ENCODE data around the gene CYP3A5. TPM values are rescaled to one million over a fixed set of nuclear protein-coding genes. Genes with fewer than 3 reads are reported as not detected.

Gene CYP3A5
- total and polyA plus RNA-seq, 10 of the 15 experiments (the other 5 are each of a cell fraction or from before 2014, with no cell fraction given), result 0.05 to 1.3 (median 0.09) TPM; not detected in 2

DNA sequence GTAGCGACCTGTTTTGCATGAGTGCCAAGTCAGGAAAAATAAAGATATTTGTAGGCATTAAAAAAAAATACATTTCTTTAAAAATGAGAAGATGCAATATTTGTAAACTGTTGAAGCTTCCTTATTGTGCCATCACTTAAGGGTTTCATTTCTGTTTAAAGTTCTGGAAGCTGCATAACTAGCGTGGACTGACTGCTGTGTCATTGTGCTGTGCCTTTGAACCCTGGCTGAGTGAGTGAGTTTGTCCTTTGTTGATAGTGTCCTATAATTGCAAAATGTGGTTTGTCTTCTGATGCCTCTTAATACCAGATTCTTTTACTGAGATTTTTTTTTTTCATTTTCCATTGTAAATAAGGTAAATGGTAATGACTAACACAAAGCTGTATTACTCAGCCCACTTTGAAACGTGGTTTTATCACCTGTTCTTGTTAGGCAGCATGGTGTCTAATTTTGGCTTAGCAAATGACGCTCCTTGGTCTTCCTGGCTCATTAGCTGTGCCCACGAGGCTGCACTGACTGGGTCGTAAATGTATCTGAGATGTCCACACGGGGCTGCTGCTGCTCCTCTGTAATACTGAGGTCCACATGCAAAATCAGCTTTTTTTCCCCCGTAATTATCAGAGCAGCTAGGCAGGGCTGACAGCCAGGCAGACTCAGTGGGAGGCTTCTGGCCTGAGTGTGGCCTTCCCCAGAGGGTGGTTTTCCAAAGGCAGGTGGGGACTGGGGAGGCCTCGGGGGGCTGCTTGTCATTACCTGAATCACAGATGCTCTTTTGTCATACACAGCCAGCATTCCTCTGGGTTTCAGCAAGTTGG lies 48.3 kb downstream of the CYP3A5 start:
- TSS peak; percentile 4 for BruUV-seq (replicated peaks)
- CTCF ChIA-PET, result interaction anchor here (0.8 to 1.1 kb wide), 4 partner anchors 16 to 287 kb away, joined by 3 to 5 read pairs (median 4); no protein-coding TSS in a partner anchor

More for the DNA sequence above, 48.3 kb downstream of the CYP3A5 start:
- RAD21 ChIA-PET (ENCODE audit: unreplicated experiment), result interaction anchor here (0.7 to 1.4 kb wide), 3 partner anchors 207 to 342 kb away, joined by 3 read pairs; no protein-coding TSS in a partner anchor
- SMC1A ChIA-PET (ENCODE audit: uncharacterized antibody, unreplicated experiment), result interaction anchor here (0.7 to 1.4 kb wide), 5 partner anchors 10 to 359 kb away, joined by 3 to 6 read pairs (median 3); no protein-coding TSS in a partner anchor
- Histone ChIP-seq H3K9me3 (replicated peaks; ENCODE audit: control insufficient read depth, insufficient read depth, low read length) (no peaks in the 10 kb centered on the region), H4K20me1 (ENCODE audit: control insufficient read depth, insufficient read depth) (no peaks in the 10 kb centered on the region), H3K4me2 (ENCODE audit: control insufficient read depth, insufficient read depth) (no peak overlapping the region), H3K79me2 (ENCODE audit: control insufficient read depth, insufficient read depth, low read length) (no peaks in the 10 kb centered on the region), H3K36me3 (ENCODE audit: control insufficient read depth in 2 of 2, insufficient read depth in 2 of 2, low read length in 1 of 2) (peaks cover 15 to 28% of the 10 kb centered on the region in 2 experiments; a peak in 3 of 4 replicates), H2AFZ (ENCODE audit: control insufficient read depth, low read depth, low read length) (no peak overlapping the region), H3K9ac (ENCODE audit: control insufficient read depth, insufficient read depth, low read length) (no peak overlapping the region), H3K4me1 (ENCODE audit: control insufficient read depth, insufficient read depth, low read length) (no peaks in the 10 kb centered on the region), H3K27ac (ENCODE audit: control insufficient read depth, insufficient read depth) (no peak overlapping the region), H3K4me3 (no peak overlapping the region), H3K27me3 (replicated peaks in 1 of 2; ENCODE audit: control insufficient read depth in 2 of 2, insufficient read depth in 2 of 2, low read length in 1 of 2) (no peaks in the 10 kb centered on the region)
- in situ Hi-C loops (cut with MboI), result no loop called here
- WGBS (ENCODE audit: insufficient coverage, insufficient replicate concordance, low lambda C conversion rate, missing lambda C conversion rate), result 50% methylated on average over 9 of the region's 9 CpGs
- no peak for TF ChIP-seq YY1 (IDR thresholded peaks at IDR 0.05; ENCODE audit: low read depth, low read length)
- 0 out of 2 replicates have a peak, but pooled peaks have one; percentile 17 for TF ChIP-seq POLR2A (IDR thresholded peaks at IDR 0.05; ENCODE audit: low read depth, low read length)
- peak; percentile 74 for TF ChIP-seq MTA2 (IDR thresholded peaks at IDR 0.05; ENCODE audit: low read depth)
- TF ChIP-seq RAD21 (IDR thresholded peaks at IDR 0.05; ENCODE audit: insufficient read depth, low read depth, low read length), result 0 out of 2 replicates have a peak, but pooled peaks have one; percentile 27
- TF ChIP-seq, protein P1, sequence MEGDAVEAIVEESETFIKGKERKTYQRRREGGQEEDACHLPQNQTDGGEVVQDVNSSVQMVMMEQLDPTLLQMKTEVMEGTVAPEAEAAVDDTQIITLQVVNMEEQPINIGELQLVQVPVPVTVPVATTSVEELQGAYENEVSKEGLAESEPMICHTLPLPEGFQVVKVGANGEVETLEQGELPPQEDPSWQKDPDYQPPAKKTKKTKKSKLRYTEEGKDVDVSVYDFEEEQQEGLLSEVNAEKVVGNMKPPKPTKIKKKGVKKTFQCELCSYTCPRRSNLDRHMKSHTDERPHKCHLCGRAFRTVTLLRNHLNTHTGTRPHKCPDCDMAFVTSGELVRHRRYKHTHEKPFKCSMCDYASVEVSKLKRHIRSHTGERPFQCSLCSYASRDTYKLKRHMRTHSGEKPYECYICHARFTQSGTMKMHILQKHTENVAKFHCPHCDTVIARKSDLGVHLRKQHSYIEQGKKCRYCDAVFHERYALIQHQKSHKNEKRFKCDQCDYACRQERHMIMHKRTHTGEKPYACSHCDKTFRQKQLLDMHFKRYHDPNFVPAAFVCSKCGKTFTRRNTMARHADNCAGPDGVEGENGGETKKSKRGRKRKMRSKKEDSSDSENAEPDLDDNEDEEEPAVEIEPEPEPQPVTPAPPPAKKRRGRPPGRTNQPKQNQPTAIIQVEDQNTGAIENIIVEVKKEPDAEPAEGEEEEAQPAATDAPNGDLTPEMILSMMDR (IDR thresholded peaks at IDR 0.05 in 2 of 3, conservative IDR thresholded peaks at IDR 0.05 in 1 of 3; ENCODE audit: control insufficient read depth in 2 of 3, extremely low read depth in 1 of 3, insufficient read depth in 1 of 3, low read depth in 3 of 3, low read length in 3 of 3), result peak; percentile 8 to 32 (median 15); a peak in 3 of 6 replicates
- TF ChIP-seq MEF2B (IDR thresholded peaks at IDR 0.05; ENCODE audit: partially characterized antibody, poor library complexity, severe bottlenecking), result peak; percentile 41
- TF ChIP-seq CBX3 (IDR thresholded peaks at IDR 0.05; ENCODE audit: borderline replicate concordance, low read depth), result no peak
- peak; percentile 41; the same call in 1 of the 2 replicates for TF ChIP-seq MXI1 (IDR thresholded peaks at IDR 0.05; ENCODE audit: low read depth, low read length)
- no peak for TF ChIP-seq SMC3 (IDR thresholded peaks at IDR 0.05; ENCODE audit: borderline replicate concordance, low read length)
- POLR2A ChIA-PET, result no interaction called here
- ATAC-seq (peak; percentile 61), DNase-seq (ENCODE audit: low read depth, low spot score) (no peak), FAIRE-seq (no peak)
- intact Hi-C loops (cut with micrococcal nuclease; ENCODE audit: unreplicated experiment), result loop anchor here (5.0 kb wide), 1 partner anchor 206 kb away; no protein-coding TSS in a partner anchor
